Adrenal gland (tissue), 5 donors: ENCODE results near the gene CPNE8.

Source experiments
- POLR2A ChIP-seq, 2 donors: fragments of 450-650 bp; IDR thresholded peaks; one replicate each; pipeline ENCODE4 v1.6.1; 2017; ENCODE audit warnings: antibody characterized with exemption in 2 of 2, mild to moderate bottlenecking in 2 of 2, moderate library complexity in 1 of 2
- TF ChIP-seq, protein P1 (sequence below), 6 experiments: fragments of 450-650 bp in 4 of 6; fragments of 200-600 bp in 2 of 6; sonication (generic) in 1 of 6; IDR thresholded peaks; 1 replicate in 5 of 6; 2 replicates in 1 of 6; pipeline versions ENCODE4 v1.5.1 to v1.8.0; 2016 to 2021; ENCODE audit warnings: antibody characterized with exemption in 6 of 6, mild to moderate bottlenecking in 2 of 6, moderate library complexity in 1 of 6
- donor health status: DM: no; HTN: no; CAD: no.

DNA sequence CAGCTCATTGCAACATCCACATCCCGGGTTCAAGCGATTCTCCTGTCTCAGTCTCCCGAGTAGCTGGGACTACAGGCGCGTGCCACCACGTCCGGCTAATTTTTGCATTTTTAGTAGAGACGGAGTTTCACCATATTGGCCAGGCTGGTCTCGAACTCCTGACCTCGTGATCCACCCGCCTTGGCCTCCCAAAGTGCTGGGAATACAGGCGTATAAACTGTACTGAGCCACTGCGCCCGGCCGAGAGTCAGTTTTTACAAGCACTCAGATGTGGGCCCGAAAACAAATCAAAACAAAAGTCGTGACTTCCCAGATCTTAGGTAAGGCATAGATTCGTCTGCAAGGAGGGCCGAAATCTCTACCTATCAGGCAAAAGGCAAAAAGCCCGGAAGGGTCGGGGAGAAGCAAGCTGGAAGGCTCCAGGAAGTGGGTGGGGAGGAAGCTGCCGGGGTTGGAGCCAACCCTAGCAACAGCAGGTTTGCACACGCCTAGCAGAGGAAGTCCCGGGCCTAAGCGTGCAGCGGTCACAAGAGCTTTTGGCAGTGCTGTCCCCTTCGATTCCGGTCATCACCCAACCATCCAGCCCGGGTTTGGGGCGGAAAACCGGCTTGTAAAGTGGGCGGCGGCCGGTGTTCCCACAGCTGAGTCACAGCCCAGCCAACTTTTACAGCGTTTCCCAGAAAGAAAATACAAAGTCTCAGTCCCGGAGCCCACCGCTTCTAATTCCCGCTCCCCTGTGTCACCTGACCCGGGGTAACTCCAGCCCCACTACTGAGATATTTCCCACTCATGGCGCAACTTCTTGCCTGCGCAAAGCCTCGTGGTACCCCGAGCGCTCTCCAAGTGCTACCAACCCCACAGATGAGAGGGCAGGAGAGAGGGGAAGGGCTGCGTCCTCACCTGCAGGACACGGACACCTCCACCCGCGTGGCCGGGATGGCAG lies 583 bp downstream of the CPNE8 start:
- TF ChIP-seq, protein P1, sequence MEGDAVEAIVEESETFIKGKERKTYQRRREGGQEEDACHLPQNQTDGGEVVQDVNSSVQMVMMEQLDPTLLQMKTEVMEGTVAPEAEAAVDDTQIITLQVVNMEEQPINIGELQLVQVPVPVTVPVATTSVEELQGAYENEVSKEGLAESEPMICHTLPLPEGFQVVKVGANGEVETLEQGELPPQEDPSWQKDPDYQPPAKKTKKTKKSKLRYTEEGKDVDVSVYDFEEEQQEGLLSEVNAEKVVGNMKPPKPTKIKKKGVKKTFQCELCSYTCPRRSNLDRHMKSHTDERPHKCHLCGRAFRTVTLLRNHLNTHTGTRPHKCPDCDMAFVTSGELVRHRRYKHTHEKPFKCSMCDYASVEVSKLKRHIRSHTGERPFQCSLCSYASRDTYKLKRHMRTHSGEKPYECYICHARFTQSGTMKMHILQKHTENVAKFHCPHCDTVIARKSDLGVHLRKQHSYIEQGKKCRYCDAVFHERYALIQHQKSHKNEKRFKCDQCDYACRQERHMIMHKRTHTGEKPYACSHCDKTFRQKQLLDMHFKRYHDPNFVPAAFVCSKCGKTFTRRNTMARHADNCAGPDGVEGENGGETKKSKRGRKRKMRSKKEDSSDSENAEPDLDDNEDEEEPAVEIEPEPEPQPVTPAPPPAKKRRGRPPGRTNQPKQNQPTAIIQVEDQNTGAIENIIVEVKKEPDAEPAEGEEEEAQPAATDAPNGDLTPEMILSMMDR (IDR thresholded peaks at IDR 0.05): no peak
- TF ChIP-seq POLR2A (IDR thresholded peaks at IDR 0.05): no peak
